Fibroblast of skin of left quadriceps (primary cell): ENCODE measurements around the gene ROGDI.
A peak's percentile ranks its signal among the peaks of the same experiment; 100 is the strongest.

Source experiments
- DNase-seq, 2 experiments: peaks; one replicate each; pipeline ENCODE4 v3.0.0-alpha.2; 2013; ENCODE audit warnings: low read depth in 2 of 2

The ROGDI gene

GRCh38 chr16:4766875-4767628 lies 35.4 kb downstream of the ROGDI start, which contains the start of gene ZNF500:
Gene ZNF500 (minus strand): TSS chr16:4767162. CDS start chr16:4765978, 1,184 bp downstream.
- peak; percentile 86 to 87 for DNase-seq

- no peak for DNase-seq
Measured at GRCh38 chr16:4765511-4766474, 36.6 kb downstream of the ROGDI start.

- DNase-seq = no peak
Measured at GRCh38 chr16:4763791-4764190, 38.6 kb downstream of the ROGDI start.

GRCh38 chr16:4762205-4762604 lies 40.2 kb downstream of the ROGDI start:
- no peak for DNase-seq

GRCh38 chr16:4760221-4760910 lies 42.1 kb downstream of the ROGDI start:
- DNase-seq = no peak

GRCh38 chr16:4755687-4756086 lies 46.7 kb downstream of the ROGDI start:
- DNase-seq = no peak

- DNase-seq = no peak
Measured at GRCh38 chr16:4754865-4755264, 47.6 kb downstream of the ROGDI start.

- DNase-seq = no peak
Measured at GRCh38 chr16:4753227-4753626, 49.2 kb downstream of the ROGDI start.

GRCh38 chr16:4752351-4753100 lies 49.9 kb downstream of the ROGDI start:
- DNase-seq = no peak

GRCh38 chr16:4750896-4751295 lies 51.5 kb downstream of the ROGDI start:
- DNase-seq = no peak

- DNase-seq = no peak
Measured at GRCh38 chr16:4749700-4750257, 52.7 kb downstream of the ROGDI start.

- no peak for DNase-seq
Measured at GRCh38 chr16:4748682-4749411, 53.6 kb downstream of the ROGDI start.

- DNase-seq = no peak
Measured at GRCh38 chr16:4747906-4748681, 54.3 kb downstream of the ROGDI start.

- no peak for DNase-seq
Measured at GRCh38 chr16:4746991-4747574, 55.4 kb downstream of the ROGDI start.
